Measurements from ENCODE around the gene OR10G2. TPM values are rescaled to one million over a fixed set of nuclear protein-coding genes. Genes with fewer than 3 reads are reported as not detected.
"Not testable (repeated sequence)": the region's sequence is repeated elsewhere in the genome, so short reads cannot be mapped to it uniquely, and the experiment has no call there.

The OR10G2 gene
- total RNA-seq, 2 donors from 2014 or later: not detected

- no peak overlapping the region for H3K27ac ChIP-seq
- DNase-seq (ENCODE audit: low spot score): no peak
- H3K4me3 ChIP-seq: no peak overlapping the region
- H3K36me3 ChIP-seq: no peaks in the 10 kb centered on the region
- H3K9me3 ChIP-seq: no peaks in the 10 kb centered on the region
- no peaks in the 10 kb centered on the region for H3K27me3 ChIP-seq
- no peaks in the 10 kb centered on the region for H3K4me1 ChIP-seq
- no peak for TF ChIP-seq CTCF (IDR thresholded peaks at IDR 0.05)
These were observed 17.6 kb upstream of the OR10G2 start for GRCh38 chr14:21652209-21652808.

- H3K36me3 ChIP-seq: no peaks in the 10 kb centered on the region
- no peaks in the 10 kb centered on the region for H3K27me3 ChIP-seq
- H3K4me3 ChIP-seq: no peak overlapping the region
- DNase-seq (ENCODE audit: low spot score): no peak
- no peaks in the 10 kb centered on the region for H3K9me3 ChIP-seq
- no peaks in the 10 kb centered on the region for H3K4me1 ChIP-seq
- TF ChIP-seq CTCF (IDR thresholded peaks at IDR 0.05): no peak
- no peak overlapping the region for H3K27ac ChIP-seq
These were observed 12.6 kb upstream of the OR10G2 start for GRCh38 chr14:21647380-21647779.

GRCh38 chr14:21643407-21643806 is 8.7 kb upstream of the OR10G2 start:
- Histone ChIP-seq H3K27me3 (no peaks in the 10 kb centered on the region), H3K36me3 (no peaks in the 10 kb centered on the region), H3K4me1 (no peaks in the 10 kb centered on the region), H3K27ac (no peak overlapping the region), H3K4me3 (no peak overlapping the region), H3K9me3 (no peaks in the 10 kb centered on the region)
- TF ChIP-seq CTCF (IDR thresholded peaks at IDR 0.05): no peak
- DNase-seq (ENCODE audit: low spot score): no peak

GRCh38 chr14:21642683-21643082 is 7.9 kb upstream of the OR10G2 start:
- no peak for TF ChIP-seq CTCF (IDR thresholded peaks at IDR 0.05)
- no peaks in the 10 kb centered on the region for H3K9me3 ChIP-seq
- no peak overlapping the region for H3K4me3 ChIP-seq
- H3K36me3 ChIP-seq: no peaks in the 10 kb centered on the region
- H3K27ac ChIP-seq: no peak overlapping the region
- no peaks in the 10 kb centered on the region for H3K4me1 ChIP-seq
- DNase-seq (ENCODE audit: low spot score): no peak
- H3K27me3 ChIP-seq: no peaks in the 10 kb centered on the region

- H3K27me3 ChIP-seq: no peaks in the 10 kb centered on the region
- peaks cover 0 to 3% of the 10 kb centered on the region in 2 donors for H3K9me3 ChIP-seq
- no peak for DNase-seq (ENCODE audit: low spot score)
- no peaks in the 10 kb centered on the region for H3K4me1 ChIP-seq
- H3K27ac ChIP-seq: no peak overlapping the region
- H3K4me3 ChIP-seq: no peak overlapping the region
- no peak for TF ChIP-seq CTCF (IDR thresholded peaks at IDR 0.05)
- H3K36me3 ChIP-seq: no peaks in the 10 kb centered on the region
These were observed 3.7 kb downstream of the OR10G2 start for GRCh38 chr14:21631084-21631483.

- not testable (repeated sequence) for H3K27ac ChIP-seq; DNase-seq (ENCODE audit: low spot score); H3K4me3 ChIP-seq; H3K4me1 ChIP-seq; H3K9me3 ChIP-seq; H3K27me3 ChIP-seq; H3K36me3 ChIP-seq
These were observed 4.2 kb downstream of the OR10G2 start for GRCh38 chr14:21630503-21630902.
